K562 (cell line): ENCODE measurements around the gene ZDHHC14. TPM values are rescaled to one million over a fixed set of nuclear protein-coding genes. Genes with fewer than 3 reads are reported as not detected.
A peak's percentile ranks its signal among the peaks of the same experiment; 100 is the strongest.

Experiments used
- BACH1 ChIP-seq: fragments of 200-800 bp; sonication (Bioruptor generic); IDR thresholded peaks from 2 replicates; pipeline ENCODE4 v1.6.1; 2016; ENCODE audit warnings: missing genetic modification characterization, missing compliant biosample characterization
- BHLHE40 ChIP-seq: IDR thresholded peaks from 2 replicates; pipeline ENCODE4 v1.6.1; 2011; ENCODE audit warnings: low read length, improper control_type of control experiment
- CEBPB ChIP-seq: fragments of 450-650 bp; IDR thresholded peaks from 2 replicates; pipeline ENCODE4 v1.6.1; 2016; ENCODE audit warnings: missing genetic modification characterization, missing compliant biosample characterization
- EGR1 ChIP-seq: fragments of 450-650 bp; conservative IDR thresholded peaks from 2 replicates; pipeline ENCODE4 v1.6.1; 2017; ENCODE audit warnings: mild to moderate bottlenecking
- ELF2 ChIP-seq: fragments of 250-450 bp; sonication (Bioruptor Pico); IDR thresholded peaks from 2 replicates; pipeline ENCODE4 v1.5.0; 2021; ENCODE audit warnings: mild to moderate bottlenecking
- FUS ChIP-seq: fragments of 200-400 bp; formaldehyde crosslinking; optimal IDR thresholded peaks from 2 replicates; pipeline ENCODE3; 2017; ENCODE audit warnings: low read depth, low read length
- HDAC6 ChIP-seq: IDR thresholded peaks from 2 replicates; pipeline ENCODE4 v1.6.1; 2012; ENCODE audit warnings: low read depth, mild to moderate bottlenecking, control low read depth, inconsistent platforms, low read length, moderate library complexity
- NR4A1 ChIP-seq, 2 experiments: fragments of 250-450 bp in 1 of 2; fragments of 450-650 bp in 1 of 2; sonication (Bioruptor Pico) in 1 of 2; IDR thresholded peaks; 2 replicates each; pipeline versions ENCODE4 v1.4.0 to v1.6.1; 2016 to 2020; ENCODE audit warnings: mild to moderate bottlenecking in 2 of 2, missing compliant biosample characterization in 1 of 2, missing genetic modification characterization in 1 of 2, moderate library complexity in 1 of 2
- TAL1 ChIP-seq: fragments of 450-650 bp; IDR thresholded peaks from 2 replicates; pipeline ENCODE4 v1.6.1; 2016; ENCODE audit warnings: mild to moderate bottlenecking
- XRCC4 ChIP-seq: IDR thresholded peaks from one replicate; pipeline ENCODE4 v1.6.1; 2011; ENCODE audit not compliant: insufficient read depth, insufficient read length; ENCODE audit errors: extremely low read depth
- YBX1 ChIP-seq: fragments of 450-650 bp; IDR thresholded peaks from 2 replicates; pipeline ENCODE4 v1.7.1; 2016; ENCODE audit warnings: mild to moderate bottlenecking
- polyA plus RNA-seq, 8 experiments: library from polyadenylated mRNA; depleted of rRNA in 4 of 8; stranded (reverse) in 5 of 8; unstranded in 3 of 8; fragments of >200 nt; fragmentation: Nextera tagmentation in 2 of 8; fragmentation: Illumina TruSeq in 1 of 8; extraction: Ambion mirVana in 2 of 8; extraction: Trizol in 1 of 8; gene quantifications; 2 replicates each; pipeline versions ENCODE4 v1.2.1 to v1.2.3, GENCODE V29; 2011 to 2014; ENCODE audit warnings: inconsistent platforms in 1 of 8, missing spikeins in 1 of 8
- total RNA-seq, 7 experiments: library from RNA; depleted of rRNA in 6 of 7; stranded (reverse); fragments of >200 nt in 6 of 7; fragmentation: Illumina TruSeq in 2 of 7; extraction: Trizol in 2 of 7; gene quantifications; 2 replicates each; pipeline versions ENCODE4 v1.2.1 to v1.2.3, GENCODE V29; 2011 to 2021; ENCODE audit warnings: low replicate concordance in 1 of 7
- TF ChIP-seq, protein P1 (sequence below): fragments of 250-450 bp; sonication (Bioruptor Pico); IDR thresholded peaks from 2 replicates; pipeline ENCODE4 v1.4.0; 2020; ENCODE audit warnings: mild to moderate bottlenecking
- TF ChIP-seq, protein P2 (sequence below): fragments of 250-450 bp; sonication (Bioruptor Pico); IDR thresholded peaks from 2 replicates; pipeline ENCODE4 v1.9.0; 2021; ENCODE audit warnings: mild to moderate bottlenecking
- TF ChIP-seq, protein P3 (sequence below): sonication (generic); formaldehyde crosslinking; IDR thresholded peaks from 2 replicates; pipeline ENCODE4 v1.8.0; 2022; ENCODE audit warnings: mild to moderate bottlenecking, low read depth, missing genetic modification reagents
- TF ChIP-seq, protein P4 (sequence below): sonication (generic); IDR thresholded peaks from 2 replicates; pipeline ENCODE4 v1.6.1; 2016
- TF ChIP-seq, protein P5 (sequence below): fragments of 450-650 bp; IDR thresholded peaks from 2 replicates; pipeline ENCODE4 v1.7.0; 2016; ENCODE audit warnings: borderline replicate concordance
- TF ChIP-seq, protein P6 (sequence below): fragments of 450-650 bp; formaldehyde crosslinking; IDR thresholded peaks from 2 replicates; pipeline ENCODE4 v1.4.0; 2022; ENCODE audit warnings: missing genetic modification characterization
- TF ChIP-seq, protein P7 (sequence below): sonication (generic); formaldehyde crosslinking; IDR thresholded peaks from 2 replicates; pipeline ENCODE4 v1.8.0; 2022; ENCODE audit warnings: mild to moderate bottlenecking, missing genetic modification reagents
- TF ChIP-seq, protein P8 (sequence below): sonication (generic); formaldehyde crosslinking; IDR thresholded peaks from 2 replicates; pipeline ENCODE4 v1.9.0; 2022; ENCODE audit warnings: mild to moderate bottlenecking, missing genetic modification reagents

The ZDHHC14 gene
- total and polyA plus RNA-seq, 9 of the 15 experiments (the other 6 are each of a cell fraction or from before 2014, with no cell fraction given), result 0.92 to 23.1 (median 13.8) TPM

DNA sequence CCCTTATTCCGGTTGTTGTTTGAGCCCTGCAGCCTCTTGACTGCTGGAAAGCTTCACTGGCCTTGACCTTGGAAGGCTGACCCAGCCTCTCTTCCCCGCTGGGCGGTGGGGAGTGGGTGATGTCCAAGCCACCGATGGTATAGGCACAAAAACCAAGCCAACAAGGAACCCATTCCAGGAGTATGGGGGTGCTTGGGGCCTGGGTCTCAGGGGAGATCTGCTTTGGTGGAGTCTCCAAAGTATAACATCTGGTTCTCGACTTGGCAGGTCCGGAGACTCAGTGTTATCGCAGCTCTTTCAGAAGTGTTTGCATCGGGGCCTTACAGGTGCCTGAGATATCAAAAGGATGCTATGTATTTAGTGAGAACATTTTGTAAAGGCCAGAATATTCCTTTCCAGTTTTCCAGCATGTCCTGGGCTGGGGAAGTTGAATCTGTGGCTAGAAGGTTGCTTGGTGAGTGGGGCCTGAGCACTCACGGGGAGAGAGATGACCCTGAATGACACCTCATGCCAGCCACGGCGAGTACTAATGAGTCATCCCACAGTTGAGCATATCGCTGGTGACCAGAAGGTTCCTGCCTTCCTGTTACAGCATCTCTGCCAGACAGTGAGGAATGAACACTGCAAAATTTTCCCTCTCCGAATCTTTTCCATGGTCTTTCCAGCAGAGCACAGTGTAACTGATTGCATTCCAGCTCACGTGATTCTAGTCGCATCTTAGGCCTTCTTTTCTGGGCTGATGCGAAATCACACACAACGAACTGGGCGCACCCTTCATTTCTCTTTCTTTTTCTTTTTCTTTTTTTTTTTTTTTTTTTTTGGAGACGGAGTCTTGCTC, 133.9 kb downstream of the ZDHHC14 start (continued):
- TF ChIP-seq, protein P1, sequence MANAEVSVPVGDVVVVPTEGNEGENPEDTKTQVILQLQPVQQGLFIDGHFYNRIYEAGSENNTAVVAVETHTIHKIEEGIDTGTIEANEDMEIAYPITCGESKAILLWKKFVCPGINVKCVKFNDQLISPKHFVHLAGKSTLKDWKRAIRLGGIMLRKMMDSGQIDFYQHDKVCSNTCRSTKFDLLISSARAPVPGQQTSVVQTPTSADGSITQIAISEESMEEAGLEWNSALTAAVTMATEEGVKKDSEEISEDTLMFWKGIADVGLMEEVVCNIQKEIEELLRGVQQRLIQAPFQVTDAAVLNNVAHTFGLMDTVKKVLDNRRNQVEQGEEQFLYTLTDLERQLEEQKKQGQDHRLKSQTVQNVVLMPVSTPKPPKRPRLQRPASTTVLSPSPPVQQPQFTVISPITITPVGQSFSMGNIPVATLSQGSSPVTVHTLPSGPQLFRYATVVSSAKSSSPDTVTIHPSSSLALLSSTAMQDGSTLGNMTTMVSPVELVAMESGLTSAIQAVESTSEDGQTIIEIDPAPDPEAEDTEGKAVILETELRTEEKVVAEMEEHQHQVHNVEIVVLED (CRISPR knock-in tag), result no peak
- TF ChIP-seq BHLHE40 (peak; percentile 98), YBX1 (no peak), ELF2 (CRISPR knock-in tag) (no peak), NR4A1 (CRISPR knock-in tag; IDR thresholded peaks at IDR 0.05) (no peak), NR4A1 (tag; IDR thresholded peaks at IDR 0.05) (peak; percentile 65; the same call in 1 of the 2 replicates), TAL1 (peak; percentile 95), BACH1 (tag) (peak; percentile 69), FUS (no peak), CEBPB (tag) (peak; percentile 87), XRCC4 (no peak), EGR1 (no peak), HDAC6 (no peak)
- TF ChIP-seq, protein P2, sequence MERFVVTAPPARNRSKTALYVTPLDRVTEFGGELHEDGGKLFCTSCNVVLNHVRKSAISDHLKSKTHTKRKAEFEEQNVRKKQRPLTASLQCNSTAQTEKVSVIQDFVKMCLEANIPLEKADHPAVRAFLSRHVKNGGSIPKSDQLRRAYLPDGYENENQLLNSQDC, result no peak
- TF ChIP-seq, protein P3, sequence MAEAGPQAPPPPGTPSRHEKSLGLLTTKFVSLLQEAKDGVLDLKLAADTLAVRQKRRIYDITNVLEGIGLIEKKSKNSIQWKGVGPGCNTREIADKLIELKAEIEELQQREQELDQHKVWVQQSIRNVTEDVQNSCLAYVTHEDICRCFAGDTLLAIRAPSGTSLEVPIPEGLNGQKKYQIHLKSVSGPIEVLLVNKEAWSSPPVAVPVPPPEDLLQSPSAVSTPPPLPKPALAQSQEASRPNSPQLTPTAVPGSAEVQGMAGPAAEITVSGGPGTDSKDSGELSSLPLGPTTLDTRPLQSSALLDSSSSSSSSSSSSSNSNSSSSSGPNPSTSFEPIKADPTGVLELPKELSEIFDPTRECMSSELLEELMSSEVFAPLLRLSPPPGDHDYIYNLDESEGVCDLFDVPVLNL (CRISPR knock-in tag), result no peak
- TF ChIP-seq, protein P4, sequence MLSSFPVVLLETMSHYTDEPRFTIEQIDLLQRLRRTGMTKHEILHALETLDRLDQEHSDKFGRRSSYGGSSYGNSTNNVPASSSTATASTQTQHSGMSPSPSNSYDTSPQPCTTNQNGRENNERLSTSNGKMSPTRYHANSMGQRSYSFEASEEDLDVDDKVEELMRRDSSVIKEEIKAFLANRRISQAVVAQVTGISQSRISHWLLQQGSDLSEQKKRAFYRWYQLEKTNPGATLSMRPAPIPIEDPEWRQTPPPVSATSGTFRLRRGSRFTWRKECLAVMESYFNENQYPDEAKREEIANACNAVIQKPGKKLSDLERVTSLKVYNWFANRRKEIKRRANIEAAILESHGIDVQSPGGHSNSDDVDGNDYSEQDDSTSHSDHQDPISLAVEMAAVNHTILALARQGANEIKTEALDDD, result peak; percentile 78
- TF ChIP-seq, protein P5, sequence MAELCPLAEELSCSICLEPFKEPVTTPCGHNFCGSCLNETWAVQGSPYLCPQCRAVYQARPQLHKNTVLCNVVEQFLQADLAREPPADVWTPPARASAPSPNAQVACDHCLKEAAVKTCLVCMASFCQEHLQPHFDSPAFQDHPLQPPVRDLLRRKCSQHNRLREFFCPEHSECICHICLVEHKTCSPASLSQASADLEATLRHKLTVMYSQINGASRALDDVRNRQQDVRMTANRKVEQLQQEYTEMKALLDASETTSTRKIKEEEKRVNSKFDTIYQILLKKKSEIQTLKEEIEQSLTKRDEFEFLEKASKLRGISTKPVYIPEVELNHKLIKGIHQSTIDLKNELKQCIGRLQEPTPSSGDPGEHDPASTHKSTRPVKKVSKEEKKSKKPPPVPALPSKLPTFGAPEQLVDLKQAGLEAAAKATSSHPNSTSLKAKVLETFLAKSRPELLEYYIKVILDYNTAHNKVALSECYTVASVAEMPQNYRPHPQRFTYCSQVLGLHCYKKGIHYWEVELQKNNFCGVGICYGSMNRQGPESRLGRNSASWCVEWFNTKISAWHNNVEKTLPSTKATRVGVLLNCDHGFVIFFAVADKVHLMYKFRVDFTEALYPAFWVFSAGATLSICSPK, result no peak
- TF ChIP-seq, protein P6, sequence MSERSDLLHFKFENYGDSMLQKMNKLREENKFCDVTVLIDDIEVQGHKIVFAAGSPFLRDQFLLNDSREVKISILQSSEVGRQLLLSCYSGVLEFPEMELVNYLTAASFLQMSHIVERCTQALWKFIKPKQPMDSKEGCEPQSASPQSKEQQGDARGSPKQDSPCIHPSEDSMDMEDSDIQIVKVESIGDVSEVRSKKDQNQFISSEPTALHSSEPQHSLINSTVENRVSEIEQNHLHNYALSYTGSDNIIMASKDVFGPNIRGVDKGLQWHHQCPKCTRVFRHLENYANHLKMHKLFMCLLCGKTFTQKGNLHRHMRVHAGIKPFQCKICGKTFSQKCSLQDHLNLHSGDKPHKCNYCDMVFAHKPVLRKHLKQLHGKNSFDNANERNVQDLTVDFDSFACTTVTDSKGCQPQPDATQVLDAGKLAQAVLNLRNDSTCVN, result no peak
- TF ChIP-seq, protein P7, sequence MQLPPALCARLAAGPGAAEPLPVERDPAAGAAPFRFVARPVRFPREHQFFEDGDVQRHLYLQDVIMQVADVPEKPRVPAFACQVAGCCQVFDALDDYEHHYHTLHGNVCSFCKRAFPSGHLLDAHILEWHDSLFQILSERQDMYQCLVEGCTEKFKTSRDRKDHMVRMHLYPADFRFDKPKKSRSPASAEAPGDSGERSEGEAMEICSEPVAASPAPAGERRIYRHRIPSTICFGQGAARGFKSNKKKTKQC (CRISPR knock-in tag), result no peak
- TF ChIP-seq, protein P8, sequence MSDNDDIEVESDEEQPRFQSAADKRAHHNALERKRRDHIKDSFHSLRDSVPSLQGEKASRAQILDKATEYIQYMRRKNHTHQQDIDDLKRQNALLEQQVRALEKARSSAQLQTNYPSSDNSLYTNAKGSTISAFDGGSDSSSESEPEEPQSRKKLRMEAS, result peak; percentile 81
